Stimulated activated CD4-positive, alpha-beta T cell treated with anti-CD3 and anti-CD28 coated beads, TNF-alpha, amount 100 ng/mL, for 4 hours (primary cell): Measurements from ENCODE around the gene DDX27.
A peak's percentile ranks its signal among the peaks of the same experiment; 100 is the strongest.
"Not testable (repeated sequence)": the region's sequence is repeated elsewhere in the genome, so short reads cannot be mapped to it uniquely, and the experiment has no call there.

Experiments used
- DNase-seq, 3 experiments: peaks; one replicate each; pipeline ENCODE4 v3.0.0-alpha.2; 2020; ENCODE audit warnings: low read depth in 3 of 3

The DDX27 gene

GRCh38 chr20:49207076-49207475 lies 12.1 kb upstream of the DDX27 start:
- no peak for DNase-seq

DNA sequence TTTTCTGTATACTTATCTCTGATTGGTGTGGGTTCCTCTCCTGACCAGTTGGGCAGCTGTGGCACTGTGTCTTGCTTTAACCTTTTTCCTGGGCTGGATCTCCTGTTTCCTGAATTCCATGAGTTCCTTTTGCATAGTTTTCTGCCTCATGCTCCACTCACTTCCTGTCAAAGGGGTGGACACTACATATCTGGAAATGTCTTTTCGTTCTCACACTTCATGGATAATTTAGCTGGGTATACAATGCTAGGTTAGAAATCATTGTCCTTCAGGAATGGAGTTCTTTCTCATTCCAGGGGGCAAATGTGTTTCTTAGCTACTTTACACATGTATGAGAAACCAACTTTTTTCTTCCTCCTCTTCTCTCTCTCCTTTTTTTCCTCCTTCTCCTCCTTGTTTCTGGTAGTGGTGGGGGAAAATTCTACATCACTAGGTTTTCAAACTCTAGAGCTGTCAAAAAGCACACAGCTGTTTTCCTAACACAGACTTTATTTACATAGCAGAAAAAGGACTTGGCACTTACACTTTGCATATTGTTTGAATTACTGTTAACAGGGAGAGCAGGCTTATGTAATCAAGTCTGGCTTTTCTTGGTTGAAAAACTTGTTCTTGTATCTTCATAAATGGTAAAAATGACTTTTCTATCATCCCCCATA lies 9.0 kb upstream of the DDX27 start:
- no peak for DNase-seq

DNA sequence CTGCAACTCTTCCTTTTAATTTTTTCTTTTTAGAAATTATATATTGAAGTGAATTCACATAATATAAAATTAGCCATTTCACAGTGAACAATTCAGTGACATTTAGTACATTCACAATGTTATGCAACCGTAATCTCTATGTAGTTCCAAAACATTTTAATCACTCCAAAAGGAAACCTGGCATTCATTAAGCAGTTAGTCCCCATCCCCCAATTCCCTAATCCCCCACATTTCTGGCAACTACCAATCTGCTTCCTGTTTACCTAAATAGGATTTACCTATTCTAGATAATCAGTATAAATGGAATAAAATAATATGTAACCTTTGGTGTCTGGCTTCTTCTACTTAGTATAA lies 8.5 kb upstream of the DDX27 start:
- no peak for DNase-seq

- no peak for DNase-seq
Observed at GRCh38 chr20:49214571-49214970, 4.6 kb upstream of the DDX27 start.

DNA sequence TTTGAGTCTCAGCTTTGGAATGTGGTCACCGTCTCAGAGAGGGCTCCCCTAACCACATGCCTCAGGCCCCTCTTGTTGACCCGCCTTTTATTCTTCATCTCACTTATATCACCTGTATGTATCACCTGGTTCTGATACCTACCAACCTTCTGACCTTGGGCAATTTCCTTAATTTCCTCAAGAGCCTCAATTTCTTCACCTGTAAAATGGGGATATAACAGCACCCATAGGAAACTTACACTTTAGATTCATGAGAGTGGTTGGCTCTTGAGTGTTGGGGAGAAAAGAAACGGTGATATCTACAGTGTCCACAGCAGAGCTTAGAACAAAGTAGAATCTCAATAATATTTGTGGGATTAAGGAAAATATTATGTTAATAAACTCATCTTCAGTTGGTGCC lies 4.0 kb upstream of the DDX27 start:
- DNase-seq = no peak

DNA sequence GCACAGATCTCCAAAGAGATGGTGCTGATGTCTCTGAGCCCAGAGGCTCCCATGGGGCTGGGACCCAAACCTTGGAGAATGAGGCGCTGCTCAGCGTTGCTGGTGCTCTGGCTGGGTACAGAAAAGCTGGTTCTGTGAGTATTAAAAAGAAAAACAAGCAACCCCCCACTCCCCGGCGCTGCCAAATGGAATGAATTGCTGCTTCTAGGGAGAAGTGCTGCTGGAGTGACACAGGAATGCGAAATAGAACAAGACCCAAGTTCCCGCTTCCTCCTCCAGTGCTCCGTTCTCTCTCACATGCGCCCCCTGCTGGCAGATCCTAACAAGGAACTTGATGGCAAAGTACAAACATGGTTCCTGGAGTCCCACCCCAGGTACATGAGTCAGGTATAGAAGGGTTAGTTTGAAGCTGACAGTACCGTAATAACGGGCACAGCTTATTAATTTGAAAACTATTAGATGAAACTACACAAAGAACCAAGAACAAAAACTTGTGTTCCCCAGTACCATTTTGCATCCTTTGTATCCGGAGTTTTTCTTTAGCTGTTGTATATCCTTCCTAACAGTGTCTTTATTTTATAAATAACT lies 2.1 kb upstream of the DDX27 start:
- DNase-seq = peak; percentile 86 to 98 (median 95)

- DNase-seq = not testable (repeated sequence)
Observed at GRCh38 chr20:49218739-49219090, 501 bp upstream of the DDX27 start.

DNA sequence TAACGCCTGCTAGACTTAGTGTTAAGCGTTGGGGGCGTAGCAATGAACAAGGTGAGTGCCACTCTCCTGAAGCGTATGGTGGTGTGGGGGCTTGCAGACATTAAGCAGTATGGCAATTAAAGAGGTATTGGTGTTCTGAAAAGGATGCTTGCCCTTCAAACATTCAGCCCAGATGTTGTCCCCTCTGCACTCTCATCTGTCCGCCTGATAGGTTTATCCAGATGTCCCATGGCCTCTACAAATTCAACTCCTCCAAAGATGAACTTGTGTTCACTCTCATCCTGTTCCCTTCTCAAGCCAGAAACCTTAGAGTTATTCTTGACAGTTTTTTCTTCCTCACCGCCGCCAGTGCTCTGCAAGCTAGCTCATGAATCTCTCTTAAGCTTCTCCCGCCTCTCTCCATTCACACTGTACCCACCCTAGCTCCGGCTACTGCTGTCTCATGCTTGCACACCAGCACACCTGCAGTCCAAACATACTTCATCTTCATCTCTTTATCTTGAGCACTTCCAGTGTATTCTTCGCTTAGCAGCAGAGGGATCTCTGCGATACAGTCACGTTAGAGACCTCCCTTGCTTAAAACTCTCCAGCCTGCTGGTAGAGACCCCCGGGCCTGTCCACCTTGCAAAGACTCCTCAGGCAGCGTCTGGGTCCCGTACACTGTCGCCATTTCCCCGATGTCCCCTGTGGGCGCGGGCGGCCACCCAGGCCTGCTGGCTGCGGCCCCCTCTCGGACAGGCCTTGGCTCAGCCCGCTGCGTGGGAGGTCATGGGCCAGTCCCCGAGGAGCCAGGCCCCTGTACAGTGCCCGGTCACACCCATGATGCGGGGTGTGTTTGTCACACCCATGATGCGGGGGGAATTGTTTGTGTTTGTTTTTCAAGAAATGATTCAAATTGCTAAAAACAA lies 962 bp downstream of the DDX27 start:
- no peak for DNase-seq

- no peak for DNase-seq
Observed at GRCh38 chr20:49225896-49226295, 6.7 kb downstream of the DDX27 start.

DNA sequence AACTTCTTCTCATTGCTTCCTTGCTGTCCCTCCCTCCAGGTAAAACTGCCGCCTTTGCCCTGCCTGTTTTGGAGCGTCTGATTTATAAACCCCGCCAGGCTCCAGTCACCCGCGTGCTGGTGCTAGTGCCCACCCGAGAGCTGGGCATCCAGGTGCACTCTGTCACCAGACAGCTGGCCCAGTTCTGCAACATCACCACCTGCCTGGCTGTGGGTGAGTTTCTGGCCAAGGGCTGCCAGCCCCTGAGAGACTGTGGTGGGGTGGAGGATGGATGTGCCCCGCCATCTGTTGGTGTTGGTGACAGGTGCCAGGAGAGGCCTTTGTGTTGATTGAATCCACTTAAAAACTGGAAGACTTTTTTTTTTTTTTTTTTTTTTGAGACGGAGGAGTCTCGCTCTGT lies 9.5 kb downstream of the DDX27 start:
- no peak for DNase-seq

DNA sequence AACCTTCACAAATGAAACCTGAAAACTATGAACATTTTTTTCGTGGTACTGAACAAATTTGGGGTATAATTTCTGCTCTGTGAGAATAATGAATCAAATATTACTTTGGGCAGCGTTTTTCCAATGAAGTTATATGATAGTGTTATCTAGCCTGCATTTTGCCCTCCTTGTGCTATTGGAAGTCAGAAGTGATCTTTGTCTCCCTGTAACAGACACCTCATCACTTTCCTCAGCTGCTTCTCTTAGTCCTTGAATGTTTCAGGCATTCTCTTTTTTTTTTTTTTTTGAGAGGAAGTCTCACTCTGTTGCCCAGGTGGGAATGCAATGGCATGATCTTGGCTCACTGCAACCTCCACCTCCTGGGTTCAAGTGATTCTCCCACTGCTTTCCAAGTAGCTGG lies 10.2 kb downstream of the DDX27 start:
- no peak for DNase-seq

DNA sequence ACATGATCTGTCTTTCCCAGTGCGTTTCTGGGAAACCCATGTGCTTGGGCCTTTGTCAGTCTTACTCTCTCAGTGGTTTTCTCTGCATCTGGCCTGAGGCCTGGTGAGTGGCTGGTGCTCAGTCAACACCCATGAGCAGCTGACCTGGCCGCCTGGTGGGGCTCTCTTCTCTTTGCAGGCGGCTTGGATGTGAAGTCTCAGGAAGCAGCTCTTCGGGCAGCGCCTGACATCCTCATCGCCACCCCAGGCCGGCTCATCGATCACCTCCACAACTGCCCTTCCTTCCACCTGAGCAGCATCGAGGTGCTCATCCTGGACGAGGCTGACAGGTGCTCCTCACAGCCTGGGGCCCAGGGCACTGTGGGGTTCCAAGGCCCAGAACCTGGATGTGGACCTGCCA lies 10.8 kb downstream of the DDX27 start:
- no peak for DNase-seq

GRCh38 chr20:49230561-49231133 lies 11.4 kb downstream of the DDX27 start:
- no peak for DNase-seq

- DNase-seq = no peak
Observed at GRCh38 chr20:49231471-49231870, 12.3 kb downstream of the DDX27 start.

DNA sequence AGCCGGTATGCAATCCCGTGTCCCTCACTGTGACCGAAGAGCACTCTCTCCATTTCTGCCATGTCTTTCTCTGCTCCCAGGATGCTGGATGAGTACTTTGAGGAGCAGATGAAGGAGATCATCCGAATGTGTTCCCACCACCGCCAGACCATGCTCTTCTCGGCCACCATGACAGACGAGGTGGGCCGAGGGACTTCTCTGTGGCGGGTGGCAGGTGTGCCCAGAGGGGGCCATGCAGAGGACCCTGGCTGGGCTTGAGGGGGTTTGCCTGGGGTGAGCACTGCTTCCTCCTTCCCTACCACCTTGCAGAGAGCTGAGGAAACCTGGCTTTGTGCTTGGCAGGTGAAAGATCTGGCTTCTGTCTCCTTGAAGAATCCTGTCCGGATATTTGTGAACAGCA lies 14.0 kb downstream of the DDX27 start:
- DNase-seq = no peak

DNA sequence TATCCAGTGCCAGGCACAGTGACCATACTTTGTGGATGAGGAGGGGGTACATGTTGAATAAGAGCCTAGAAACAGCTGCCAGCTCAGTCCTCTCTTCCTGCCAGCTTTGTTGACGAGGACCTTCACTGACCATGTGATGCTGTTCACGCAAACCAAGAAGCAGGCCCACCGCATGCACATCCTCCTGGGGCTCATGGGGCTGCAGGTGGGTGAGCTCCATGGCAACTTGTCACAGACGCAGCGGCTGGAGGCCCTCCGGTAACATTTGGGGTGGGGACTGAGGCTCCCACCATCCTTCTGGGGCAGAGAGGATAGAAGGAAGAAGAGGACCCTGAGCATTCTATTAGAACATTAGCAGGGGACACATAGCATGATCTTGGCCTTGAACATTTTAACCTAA lies 15.6 kb downstream of the DDX27 start:
- no peak for DNase-seq

- DNase-seq = no peak
Observed at GRCh38 chr20:49236301-49236700, 17.1 kb downstream of the DDX27 start.

DNA sequence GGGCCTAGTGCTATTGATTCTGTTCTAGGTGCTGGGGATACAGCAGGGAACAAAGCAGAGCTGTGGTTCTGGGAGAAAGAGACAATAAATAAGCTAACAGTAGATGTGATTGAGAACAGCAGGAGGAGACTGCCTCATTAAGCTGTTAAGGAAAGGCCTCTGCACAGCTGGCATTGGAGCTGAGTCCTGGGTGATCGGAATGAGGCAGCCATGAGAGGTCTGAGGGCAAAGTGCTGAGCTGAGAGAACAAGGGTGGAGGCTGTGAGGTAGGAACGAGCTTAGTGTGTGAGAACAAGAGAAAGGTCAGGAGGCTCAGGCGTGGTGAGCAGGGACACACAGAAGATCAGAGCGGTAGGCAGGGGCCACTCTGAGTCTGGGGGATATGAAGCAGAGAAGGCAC lies 18.3 kb downstream of the DDX27 start:
- no peak for DNase-seq

DNA sequence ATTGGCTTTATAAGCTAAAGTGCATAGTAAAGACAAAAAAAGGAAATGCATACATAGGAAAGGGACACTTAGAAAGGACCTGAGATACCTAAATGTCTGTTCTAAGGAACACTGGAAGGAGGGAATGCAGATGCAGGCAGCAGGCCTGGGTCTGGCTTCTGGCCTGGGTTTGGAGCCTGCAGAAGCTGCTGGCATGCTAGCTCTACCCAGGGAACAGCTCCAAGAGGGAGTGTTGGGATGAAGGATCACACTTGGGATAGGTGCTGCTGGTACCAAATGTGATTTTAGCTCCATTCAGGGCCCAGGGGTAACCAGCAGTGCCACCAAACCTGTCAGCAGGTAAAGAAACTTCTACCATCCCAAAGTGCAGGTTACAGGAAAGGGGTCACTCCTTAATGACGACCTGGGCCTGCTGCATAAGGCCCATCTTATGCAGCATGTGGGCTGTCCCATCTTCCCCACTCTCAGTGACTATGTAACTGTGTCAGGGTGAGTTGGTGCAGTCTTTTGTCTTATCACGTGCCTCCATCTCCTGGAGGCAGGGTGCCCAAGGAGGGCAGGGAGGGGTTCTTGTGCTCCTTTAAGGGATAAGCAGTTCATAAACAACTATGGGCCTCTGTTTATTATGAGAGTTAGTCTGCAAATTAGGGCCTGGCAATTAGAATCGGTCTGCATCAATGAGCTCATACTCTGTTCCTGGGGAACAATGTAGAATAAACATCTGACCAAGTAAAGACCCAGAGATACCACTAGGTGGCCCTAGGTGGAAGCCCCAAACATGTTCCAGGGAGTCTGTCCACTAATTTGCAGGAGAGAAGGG lies 26.9 kb downstream of the DDX27 start:
- DNase-seq = no peak

DNA sequence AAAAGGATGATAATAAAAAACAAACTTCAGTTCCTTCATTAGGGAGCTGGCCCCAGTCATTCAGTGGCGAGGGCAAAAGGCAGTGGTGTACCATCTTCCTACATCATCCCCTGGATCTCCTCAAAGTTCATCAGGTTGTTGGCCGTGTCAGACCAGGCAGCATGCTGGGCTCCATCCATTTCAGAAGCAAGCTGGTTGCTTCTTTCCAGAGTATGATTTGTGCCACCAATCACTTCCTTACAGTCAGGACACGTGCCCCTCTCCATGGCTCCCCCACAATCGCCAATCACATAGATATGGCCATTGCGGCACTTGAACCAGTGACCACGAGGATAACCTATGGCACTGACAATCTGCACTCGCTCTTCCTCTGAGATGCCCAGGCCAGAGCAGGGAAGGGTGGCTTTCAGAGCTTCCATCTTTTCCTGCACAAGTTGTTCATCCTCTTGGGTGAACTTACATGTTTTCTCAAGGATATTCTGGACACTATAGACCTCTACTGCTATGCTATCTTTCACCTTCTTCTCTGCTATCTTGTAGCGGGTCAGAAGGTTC lies 28.0 kb downstream of the DDX27 start:
- no peak for DNase-seq

- no peak for DNase-seq
Observed at GRCh38 chr20:49247792-49248191, 28.6 kb downstream of the DDX27 start.

DNA sequence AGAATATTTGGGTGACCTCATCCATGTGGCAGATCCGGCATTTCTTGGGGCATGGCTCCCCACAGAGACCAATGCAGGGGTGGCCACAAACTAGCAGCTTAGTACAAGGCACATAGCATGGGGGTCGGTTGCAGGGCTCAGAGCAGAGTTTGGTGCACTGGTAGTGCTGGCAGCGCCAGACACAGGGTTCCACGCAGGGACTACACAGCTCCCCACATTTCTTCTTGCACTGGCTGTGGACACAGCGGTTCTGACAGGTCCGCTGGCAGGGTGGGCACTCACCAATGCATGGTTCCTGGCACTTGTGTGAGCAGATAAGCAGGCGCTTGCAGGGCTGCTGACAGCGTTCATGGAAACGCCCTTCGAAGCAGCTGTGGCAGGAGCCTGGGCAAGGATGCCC lies 29.1 kb downstream of the DDX27 start:
- DNase-seq = no peak
